HEK293 (cell line): ENCODE measurements around the gene ATXN2.

ENCODE experiments used
- CTCF ChIA-PET: fragments of 350-600 bp; formaldehyde crosslinking; extraction: SDS; loops from one replicate; lab custom pipeline; 2021; ENCODE audit warnings: antibody characterized with exemption; lab: Yijun Ruan, JAX
- POLR2A ChIA-PET: fragments of 300-600 bp; formaldehyde crosslinking; extraction: SDS; loops from one replicate; lab custom pipeline; 2020; ENCODE audit warnings: antibody characterized with exemption, inconsistent platforms; lab: Yijun Ruan, JAX
- H3K27ac ChIP-seq: fragments of 200-500 bp; sonication (Bioruptor generic); 2 replicates; pipeline ENCODE4 v1.5.1; 2014; ENCODE audit warnings: low read depth, low read length, control low read depth, inconsistent platforms; ENCODE audit errors: extremely low read depth
- H3K36me3 ChIP-seq, 2 experiments: fragments of 200-500 bp in 1 of 2; sonication (Bioruptor generic) in 1 of 2; 1 replicate in 1 of 2; 2 replicates in 1 of 2; pipeline ENCODE4 v1.5.1; 2014 to 2017; ENCODE audit warnings: inconsistent platforms in 2 of 2, low read length in 2 of 2; ENCODE audit not compliant: control insufficient read depth in 2 of 2, insufficient read depth in 1 of 2
- H3K4me1 ChIP-seq: fragments of 200-500 bp; sonication (Bioruptor generic); 2 replicates; pipeline ENCODE4 v1.5.1; 2014; ENCODE audit warnings: mild to moderate bottlenecking, low read length, inconsistent platforms; ENCODE audit not compliant: control insufficient read depth, insufficient read depth
- H3K4me3 ChIP-seq: 2 replicates; pipeline ENCODE4 v1.5.1; 2011; ENCODE audit warnings: low read depth, mild to moderate bottlenecking, control low read depth, low read length, moderate library complexity
- H3K9me3 ChIP-seq: fragments of 200-500 bp; sonication (Bioruptor generic); 2 replicates; pipeline ENCODE4 v1.5.1; 2014; ENCODE audit warnings: low read depth, low read length, inconsistent platforms; ENCODE audit not compliant: control insufficient read depth, insufficient read depth
- GLIS1 ChIP-seq: fragments of 450-650 bp; formaldehyde crosslinking; IDR thresholded peaks from 2 replicates; pipeline ENCODE4 v1.5.1; 2016; ENCODE audit warnings: missing biosample characterization, missing genetic modification characterization
- KLF16 ChIP-seq: fragments of 450-650 bp; formaldehyde crosslinking; IDR thresholded peaks from 2 replicates; pipeline ENCODE4 v1.5.1; 2017; ENCODE audit warnings: missing biosample characterization, missing genetic modification characterization
- SALL2 ChIP-seq: fragments of 450-650 bp; formaldehyde crosslinking; IDR thresholded peaks from 2 replicates; pipeline ENCODE4 v1.5.0; 2017; ENCODE audit warnings: missing biosample characterization, mild to moderate bottlenecking, missing genetic modification characterization, borderline replicate concordance
- SP7 ChIP-seq: fragments of 450-650 bp; formaldehyde crosslinking; IDR thresholded peaks from 2 replicates; pipeline ENCODE4 v1.5.1; 2016; ENCODE audit warnings: missing biosample characterization, missing genetic modification characterization
- ZBTB48 ChIP-seq: fragments of 450-650 bp; formaldehyde crosslinking; IDR thresholded peaks from 2 replicates; pipeline ENCODE4 v1.5.1; 2016; ENCODE audit warnings: missing biosample characterization, missing genetic modification characterization
- ZNF114 ChIP-seq: fragments of 450-650 bp; formaldehyde crosslinking; IDR thresholded peaks from 2 replicates; pipeline ENCODE4 v1.5.0; 2017; ENCODE audit warnings: missing biosample characterization, missing genetic modification characterization
- ZNF121 ChIP-seq: fragments of 450-650 bp; formaldehyde crosslinking; IDR thresholded peaks from 2 replicates; pipeline ENCODE4 v1.5.1; 2016; ENCODE audit warnings: missing biosample characterization, missing genetic modification characterization
- ZNF140 ChIP-seq: fragments of 450-650 bp; formaldehyde crosslinking; IDR thresholded peaks from 2 replicates; pipeline ENCODE4 v1.5.1; 2016; ENCODE audit warnings: missing biosample characterization, missing genetic modification characterization
- ZNF16 ChIP-seq: fragments of 450-650 bp; formaldehyde crosslinking; IDR thresholded peaks from 2 replicates; pipeline ENCODE4 v1.5.1; 2016; ENCODE audit warnings: low read depth, missing biosample characterization, missing genetic modification characterization
- ZNF169 ChIP-seq: fragments of 450-650 bp; formaldehyde crosslinking; IDR thresholded peaks from 2 replicates; pipeline ENCODE4 v1.5.1; 2016; ENCODE audit warnings: missing biosample characterization, missing genetic modification characterization
- ZNF184 ChIP-seq: fragments of 450-650 bp; IDR thresholded peaks from 2 replicates; pipeline ENCODE4 v1.5.1; 2018; ENCODE audit warnings: missing biosample characterization, mild to moderate bottlenecking, missing genetic modification characterization
- ZNF19 ChIP-seq: fragments of 450-650 bp; formaldehyde crosslinking; IDR thresholded peaks from 2 replicates; pipeline ENCODE4; 2016; ENCODE audit warnings: missing biosample characterization, missing genetic modification characterization, low read depth
- ZNF223 ChIP-seq: fragments of 450-650 bp; formaldehyde crosslinking; IDR thresholded peaks from 2 replicates; pipeline ENCODE4 v1.5.1; 2016; ENCODE audit warnings: missing biosample characterization, missing genetic modification characterization
- ZNF335 ChIP-seq: fragments of 450-650 bp; formaldehyde crosslinking; conservative IDR thresholded peaks from 2 replicates; pipeline ENCODE4 v1.5.1; 2016; ENCODE audit warnings: missing biosample characterization, missing genetic modification characterization
- ZNF391 ChIP-seq: fragments of 450-650 bp; formaldehyde crosslinking; IDR thresholded peaks from 2 replicates; pipeline ENCODE4 v1.5.1; 2016; ENCODE audit warnings: low read depth, missing biosample characterization, missing genetic modification characterization, borderline replicate concordance
- ZNF404 ChIP-seq: fragments of 450-650 bp; formaldehyde crosslinking; IDR thresholded peaks from 2 replicates; pipeline ENCODE4 v1.5.1; 2017; ENCODE audit warnings: missing biosample characterization, missing genetic modification characterization
- ZNF423 ChIP-seq: fragments of 450-650 bp; formaldehyde crosslinking; IDR thresholded peaks from 2 replicates; pipeline ENCODE4 v1.5.1; 2016; ENCODE audit warnings: missing biosample characterization, missing genetic modification characterization
- ZNF48 ChIP-seq: fragments of 450-650 bp; formaldehyde crosslinking; IDR thresholded peaks from 2 replicates; pipeline ENCODE4 v1.5.1; 2016; ENCODE audit warnings: missing biosample characterization, missing genetic modification characterization
- ZNF513 ChIP-seq: fragments of 450-650 bp; IDR thresholded peaks from 2 replicates; pipeline ENCODE4 v1.5.1; 2018; ENCODE audit warnings: missing biosample characterization, missing genetic modification characterization
- ZNF514 ChIP-seq: fragments of 450-650 bp; formaldehyde crosslinking; IDR thresholded peaks from 2 replicates; pipeline ENCODE4 v1.5.1; 2016; ENCODE audit warnings: missing biosample characterization, missing genetic modification characterization
- ZNF548 ChIP-seq: fragments of 450-650 bp; formaldehyde crosslinking; IDR thresholded peaks from 2 replicates; pipeline ENCODE4 v1.5.1; 2016; ENCODE audit warnings: missing biosample characterization, missing genetic modification characterization
- ZNF558 ChIP-seq: fragments of 450-650 bp; formaldehyde crosslinking; IDR thresholded peaks from 2 replicates; pipeline ENCODE4 v1.5.1; 2016; ENCODE audit warnings: missing biosample characterization, missing genetic modification characterization
- ZNF658 ChIP-seq: fragments of 450-650 bp; formaldehyde crosslinking; IDR thresholded peaks from 2 replicates; pipeline ENCODE4; 2016; ENCODE audit warnings: missing biosample characterization, missing genetic modification characterization
- ZNF837 ChIP-seq: fragments of 450-650 bp; formaldehyde crosslinking; IDR thresholded peaks from 2 replicates; pipeline ENCODE4 v1.5.1; 2016; ENCODE audit warnings: missing biosample characterization, missing genetic modification characterization
- ZSCAN4 ChIP-seq: fragments of 450-650 bp; formaldehyde crosslinking; IDR thresholded peaks from 2 replicates; pipeline ENCODE4 v1.5.1; 2017; ENCODE audit warnings: missing biosample characterization, missing genetic modification characterization
- TF ChIP-seq, protein P1 (sequence below): fragments of 450-650 bp; formaldehyde crosslinking; IDR thresholded peaks from 2 replicates; pipeline ENCODE4 v1.5.1; 2016; ENCODE audit warnings: missing biosample characterization, missing genetic modification characterization

The ATXN2 gene

DNA sequence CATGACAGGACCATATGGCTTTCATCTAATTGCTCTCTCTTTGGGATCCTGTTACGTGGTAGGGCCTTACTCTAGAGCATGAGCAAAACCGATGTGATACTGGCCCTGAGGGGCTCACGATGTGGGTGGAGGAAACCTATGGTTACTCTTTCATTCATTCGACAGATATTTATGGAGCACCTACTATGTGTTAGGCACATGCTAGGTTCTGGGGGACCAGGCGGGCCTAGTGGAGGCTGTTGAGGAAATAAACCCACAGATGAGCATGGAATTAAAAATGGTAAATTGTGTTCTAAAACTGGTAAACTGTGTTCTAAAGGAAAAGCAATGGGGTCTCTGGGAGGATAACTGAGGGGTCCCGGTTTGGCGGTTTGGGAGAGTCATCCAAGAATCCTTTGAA lies 178.6 kb downstream of the ATXN2 start (continued):
- no peak for TF ChIP-seq ZNF513 (tag by site-specific recombination)
- no peak for TF ChIP-seq SP7 (tag by site-specific recombination)

GRCh38 chr12:111419784-111420183 lies 179.3 kb downstream of the ATXN2 start:
- TF ChIP-seq ZNF658 (tag by site-specific recombination) = no peak
- TF ChIP-seq ZNF48 (tag by site-specific recombination) = no peak
- TF ChIP-seq ZNF19 (tag by site-specific recombination) = no peak
- TF ChIP-seq ZNF140 (tag by site-specific recombination) = no peak
- TF ChIP-seq ZNF548 (tag by site-specific recombination) = no peak
- no peak for TF ChIP-seq ZNF184 (tag by site-specific recombination)
- no peak for TF ChIP-seq ZNF837 (tag by site-specific recombination)
- no peak for TF ChIP-seq KLF16 (tag by site-specific recombination)
- TF ChIP-seq ZNF558 (tag by site-specific recombination) = no peak
- no peak for TF ChIP-seq ZNF16 (tag by site-specific recombination)
- no peak for TF ChIP-seq ZNF121
- TF ChIP-seq ZNF514 (tag by site-specific recombination) = no peak
- TF ChIP-seq ZNF391 (tag by site-specific recombination) = no peak
- no peak for TF ChIP-seq ZSCAN4 (tag by site-specific recombination)
- TF ChIP-seq ZNF114 (tag by site-specific recombination) = no peak
- TF ChIP-seq ZNF335 (tag by site-specific recombination) = no peak
- no peak for TF ChIP-seq ZNF404
- POLR2A ChIA-PET = interaction anchor here (0.6 kb wide), 1 partner anchor 9 kb away, joined by 4 read pairs; no protein-coding TSS in a partner anchor
- peaks cover 0 to 17% of the 10 kb centered on the region in 2 experiments; a peak in 2 of 3 replicates for H3K36me3 ChIP-seq

DNA sequence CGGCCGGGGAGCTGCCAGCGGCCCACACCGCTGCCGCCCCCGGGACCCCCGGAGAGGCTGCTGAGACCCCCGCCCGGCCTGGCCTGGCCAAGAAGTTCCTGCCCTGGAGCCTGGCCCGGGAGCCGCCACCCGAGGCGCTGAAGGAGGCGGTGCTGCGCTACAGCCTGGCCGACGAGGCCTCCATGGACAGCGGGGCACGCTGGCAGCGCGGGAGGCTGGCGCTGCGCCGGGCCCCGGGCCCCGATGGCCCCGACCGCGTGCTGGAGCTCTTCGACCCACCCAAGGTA lies 180.6 kb downstream of the ATXN2 start:
- no peaks in the 10 kb centered on the region for H3K4me1 ChIP-seq
- TF ChIP-seq ZNF223 (no peak), ZNF423 (tag by site-specific recombination) (no peak), ZNF121 (no peak), ZNF140 (tag by site-specific recombination) (no peak), ZNF391 (tag by site-specific recombination) (no peak), ZBTB48 (tag by site-specific recombination) (no peak), SALL2 (tag by site-specific recombination) (no peak), GLIS1 (no peak), ZNF169 (tag by site-specific recombination) (no peak)
- TF ChIP-seq, protein P1, sequence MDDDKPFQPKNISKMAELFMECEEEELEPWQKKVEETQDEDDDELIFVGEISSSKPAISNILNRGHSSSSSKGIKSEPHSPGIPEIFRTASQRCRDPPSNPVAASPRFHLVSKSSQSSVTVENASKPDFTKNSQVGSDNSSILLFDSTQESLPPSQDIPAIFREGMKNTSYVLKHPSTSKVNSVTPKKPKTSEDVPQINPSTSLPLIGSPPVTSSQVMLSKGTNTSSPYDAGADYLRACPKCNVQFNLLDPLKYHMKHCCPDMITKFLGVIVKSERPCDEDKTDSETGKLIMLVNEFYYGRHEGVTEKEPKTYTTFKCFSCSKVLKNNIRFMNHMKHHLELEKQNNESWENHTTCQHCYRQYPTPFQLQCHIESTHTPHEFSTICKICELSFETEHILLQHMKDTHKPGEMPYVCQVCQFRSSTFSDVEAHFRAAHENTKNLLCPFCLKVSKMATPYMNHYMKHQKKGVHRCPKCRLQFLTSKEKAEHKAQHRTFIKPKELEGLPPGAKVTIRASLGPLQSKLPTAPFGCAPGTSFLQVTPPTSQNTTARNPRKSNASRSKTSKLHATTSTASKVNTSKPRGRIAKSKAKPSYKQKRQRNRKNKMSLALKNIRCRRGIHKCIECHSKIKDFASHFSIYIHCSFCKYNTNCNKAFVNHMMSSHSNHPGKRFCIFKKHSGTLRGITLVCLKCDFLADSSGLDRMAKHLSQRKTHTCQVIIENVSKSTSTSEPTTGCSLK (tag by site-specific recombination) = no peak
- no peak overlapping the region for H3K4me3 ChIP-seq
- peaks cover 0 to 17% of the 10 kb centered on the region in 2 experiments; a peak in 2 of 3 replicates for H3K36me3 ChIP-seq
- no peak overlapping the region for H3K27ac ChIP-seq
- H3K9me3 ChIP-seq = no peaks in the 10 kb centered on the region
- ChIA-PET POLR2A (no interaction called here), CTCF (interaction anchor here (2.6 kb wide), 1 partner anchor 22 kb away, joined by 7 read pairs; no protein-coding TSS in a partner anchor)

More at GRCh38 chr12:111419784-111420183, 179.3 kb downstream of the ATXN2 start:
- Histone ChIP-seq H3K4me1 (no peaks in the 10 kb centered on the region), H3K9me3 (no peaks in the 10 kb centered on the region), H3K4me3 (no peak overlapping the region), H3K27ac (no peak overlapping the region)
- CTCF ChIA-PET = interaction anchor here (2.6 kb wide), 1 partner anchor 23 kb away, joined by 7 read pairs; no protein-coding TSS in a partner anchor
